ENCODE data around the gene SKIC8. TPM values are rescaled to one million over a fixed set of nuclear protein-coding genes. Genes with fewer than 3 reads are reported as not detected.
A peak's percentile ranks its signal among the peaks of the same experiment; 100 is the strongest.

The SKIC8 gene
- total and polyA plus RNA-seq, 2 of the 13 experiments (the other 11 are each of a cell fraction or from before 2014, with no cell fraction given) = 69.5 to 70.6 TPM

- no peak for TF ChIP-seq TBX3 (IDR thresholded peaks at IDR 0.05; ENCODE audit: borderline replicate concordance)
- TF ChIP-seq ZNF17 (CRISPR knock-in tag; IDR thresholded peaks at IDR 0.05) = no peak
- 0 out of 2 replicates have a peak, but pooled peaks have one; percentile 19 for TF ChIP-seq ZNF564 (CRISPR knock-in tag; IDR thresholded peaks at IDR 0.05)
- no peak for TF ChIP-seq ZBTB46 (CRISPR knock-in tag; IDR thresholded peaks at IDR 0.05; ENCODE audit: borderline replicate concordance)
- TF ChIP-seq ZNF431 (CRISPR knock-in tag; IDR thresholded peaks at IDR 0.05; ENCODE audit: borderline replicate concordance, low read depth) = no peak
- peak; percentile 57; the same call in 1 of the 2 replicates for TF ChIP-seq CSRNP1 (CRISPR knock-in tag; IDR thresholded peaks at IDR 0.05)
- peak; percentile 91 for TF ChIP-seq GMEB1 (CRISPR knock-in tag; IDR thresholded peaks at IDR 0.05; ENCODE audit: borderline replicate concordance)
- no peak for TF ChIP-seq BCL3 (CRISPR knock-in tag; IDR thresholded peaks at IDR 0.05)
- no peak for TF ChIP-seq SRSF9 (IDR thresholded peaks at IDR 0.05; ENCODE audit: borderline replicate concordance, insufficient read depth, low read depth, low read length, poor library complexity, severe bottlenecking)
- peak; percentile 72; the same call in 1 of the 2 replicates for TF ChIP-seq IRF2 (CRISPR knock-in tag; IDR thresholded peaks at IDR 0.05)
- TF ChIP-seq POGK (CRISPR knock-in tag; conservative IDR thresholded peaks at IDR 0.05) = peak; percentile 80; the same call in 1 of the 2 replicates
- TF ChIP-seq ZNF101 (CRISPR knock-in tag; IDR thresholded peaks at IDR 0.05; ENCODE audit: borderline replicate concordance, low read depth) = no peak
- no peak for TF ChIP-seq ZNF296 (CRISPR knock-in tag; conservative IDR thresholded peaks at IDR 0.05)
- no peak for TF ChIP-seq KLF11 (CRISPR knock-in tag; IDR thresholded peaks at IDR 0.05)
- 0 out of 2 replicates have a peak, but pooled peaks have one; percentile 66 for TF ChIP-seq ZNF232 (CRISPR knock-in tag; IDR thresholded peaks at IDR 0.05; ENCODE audit: borderline replicate concordance)
- no peak for TF ChIP-seq NR2F2 (IDR thresholded peaks at IDR 0.05; ENCODE audit: borderline replicate concordance, low read depth)
- no peak for TF ChIP-seq ZNF20 (CRISPR knock-in tag; IDR thresholded peaks at IDR 0.05)
- TF ChIP-seq ZNF317 (CRISPR knock-in tag; IDR thresholded peaks at IDR 0.05) = no peak
- no peak for TF ChIP-seq ZNF282 (IDR thresholded peaks at IDR 0.05; ENCODE audit: partially characterized antibody)
- TF ChIP-seq ZNF549 (CRISPR knock-in tag; IDR thresholded peaks at IDR 0.05) = no peak
Observed at GRCh38 chr15:78299101-78299930, at the start of gene SKIC8 (continued).
